Heart right ventricle (tissue), 16 donors: Measurements from ENCODE around the gene SKP2. TPM values are rescaled to one million over a fixed set of nuclear protein-coding genes. Genes with fewer than 3 reads are reported as not detected.

Experiments
- ATAC-seq, 8 donors: fragments of 200-7000 bp; cut with Tn5 transposase; one replicate each; pipeline ENCODE4 v1.9.1; 2020; ENCODE audit warnings: mild to moderate bottlenecking in 8 of 8, moderate library complexity in 8 of 8, moderate number of reproducible peaks in 1 of 8
- DNase-seq, 2 donors: peaks; one replicate each; pipeline ENCODE4 v3.0.0-alpha.2; 2020
- H3K27ac ChIP-seq, 10 donors: fragments of 200-600 bp; sonication (generic) in 2 of 10; one replicate each; pipeline versions ENCODE4 v1.5.0 to v1.8.0; 2020 to 2022; ENCODE audit warnings: mild to moderate bottlenecking in 3 of 10
- H3K27me3 ChIP-seq, 7 donors: fragments of 200-600 bp; one replicate each; pipeline ENCODE4 v1.8.0; 2021 to 2022; ENCODE audit warnings: mild to moderate bottlenecking in 2 of 7
- H3K36me3 ChIP-seq, 9 donors: fragments of 200-600 bp; sonication (generic) in 1 of 9; one replicate each; pipeline versions ENCODE4 v1.5.0 to v1.8.0; 2020 to 2022; ENCODE audit warnings: mild to moderate bottlenecking in 2 of 9
- H3K4me1 ChIP-seq, 9 donors: fragments of 200-600 bp; sonication (generic) in 1 of 9; one replicate each; pipeline versions ENCODE4 v1.5.0 to v1.8.0; 2020 to 2022; ENCODE audit warnings: mild to moderate bottlenecking in 4 of 9
- H3K4me3 ChIP-seq, 10 donors: fragments of 200-600 bp; sonication (generic) in 2 of 10; one replicate each; pipeline versions ENCODE4 v1.5.0 to v1.8.0; 2020 to 2022; ENCODE audit warnings: mild to moderate bottlenecking in 7 of 10, moderate library complexity in 2 of 10
- H3K9me3 ChIP-seq, 11 donors: fragments of 200-600 bp in 10 of 11; sonication (generic) in 2 of 11; one replicate each; pipeline versions ENCODE4 v1.5.0 to v1.8.0; 2013 to 2022; ENCODE audit warnings: mild to moderate bottlenecking in 2 of 11, control low read depth in 1 of 11, moderate library complexity in 1 of 11
- CTCF ChIP-seq, 9 donors: fragments of 200-600 bp; sonication (generic) in 2 of 9; IDR thresholded peaks; one replicate each; pipeline versions ENCODE4 v1.5.0 to v1.8.0; 2021 to 2022; ENCODE audit warnings: antibody characterized with exemption in 9 of 9, mild to moderate bottlenecking in 5 of 9, moderate library complexity in 1 of 9
- WGBS, 2 donors: extraction: QIAGEN DNeasy Blood & Tissue Kit; methylation state at CpG; one replicate each; pipeline ENCODE4 v1.1.7; 2013; ENCODE audit warnings: inconsistent platforms in 1 of 2; 5-methylcytosine and 5-hydroxymethylcytosine counted together
- intact Hi-C, 10 donors: fragments of 100-400 bp; cut with DNase I; formaldehyde crosslinking; loops; one replicate each; pipeline versions ENCODE4 v1.11.1 to v1.14.2; 2022
- polyA plus RNA-seq, 2 donors: library from polyadenylated mRNA; stranded (reverse); fragments of 200-250 nt; gene quantifications; one replicate each; pipeline ENCODE4 v1.2.3, GENCODE V29; 2013
- total RNA-seq, 10 donors: library from RNA; stranded (reverse); fragmentation: NEBNext Ultra II Directional in 3 of 10; extraction: Animal tissue kit (Norgen Biotek cat#: 25700) in 3 of 10; gene quantifications; one replicate each; pipeline versions ENCODE4 v1.2.1 to v1.2.4, GENCODE V29; 2021 to 2023
- donor health status: Arrhythmogenic right ventricular cardiomyopathy.
- donor health status: ischemic (EF 13 %, LVEDD 7.1; RV severe dilation, severe dysfunction).
- donor health status: healthy with polysubstance abuse.
- donor health status: DM: no; HTN: yes; CAD: no.
- donor health status: DM: no; HTN: no; CAD: no.
- donor health status: ischemic (EF 25% LVEDD 6.9; RV normal size, moderate dysfunction).
- donor health status: ischemic (EF 25% LVEDD 5.7; RV mildly dilated, moderate dysfunction).
- donor health status: healthy.
- donor health status: DM: yes; HTN: yes; CAD: no.
- donor health status: Ischemic cardiomyopathy.
- donor health status: ischemic (EF 35%, LVEDD 5.7; RV mildly dilated, moderate dysfunction).
- donor health status: nonischemic (EF 11% LVEDD 7.7; RV severe dilation, severe dysfunction).
- donor health status: DM: yes; HTN: yes; CAD: no.
- donor health status: PGD.
- donor health status: ischemic (EF 29% LVEDD 5.4; RV normal size, mild dysfunction).
- donor health status: nonischemic (EF 23%, LVEDD 6.1; RV moderate dilation, normal function).

The SKP2 gene
- total and polyA plus RNA-seq, 12 donors: 1.5 to 9.5 (median 5.2) TPM

- Histone ChIP-seq H3K9me3 (no peaks in the 10 kb centered on the region), H3K36me3 (peaks cover 0 to 100% (median 15%) of the 10 kb centered on the region in 9 donors), H3K27me3 (no peaks in the 10 kb centered on the region), H3K4me1 (peaks cover 0 to 31% (median 21%) of the 10 kb centered on the region in 9 donors), H3K27ac (no peak overlapping the region), H3K4me3 (no peak overlapping the region)
- TF ChIP-seq CTCF (IDR thresholded peaks at IDR 0.05): no peak
- no peak for DNase-seq
- intact Hi-C loops: no loop called here
- ATAC-seq: peak in 2 of 8 donors; percentile 11 to 16
- WGBS, 2 donors: 51 to 63% methylated on average over 2 of the region's 2 CpGs
Measured at GRCh38 chr5:36158144-36158543, 6.2 kb downstream of the SKP2 start.

DNA sequence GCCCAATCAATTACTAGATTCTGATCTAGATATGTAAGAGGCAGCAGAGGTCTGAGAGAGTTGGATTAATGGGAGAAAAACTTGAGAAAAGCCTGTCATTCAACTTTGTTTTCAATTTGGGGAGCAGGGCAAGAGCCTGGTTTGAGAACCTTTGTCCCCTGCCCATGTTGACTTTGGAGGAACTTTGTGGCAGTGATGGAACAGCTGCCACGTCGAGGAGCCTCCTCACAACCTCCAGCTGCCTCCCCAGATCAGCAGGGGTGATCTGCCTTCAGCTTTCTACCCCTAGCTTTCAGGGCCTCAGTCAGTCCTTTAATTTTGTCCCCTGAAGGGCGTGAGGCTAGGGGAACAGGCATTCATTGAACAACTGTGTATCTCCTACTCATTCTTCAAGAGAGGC lies 8.7 kb downstream of the SKP2 start:
- no peak overlapping the region for H3K27ac ChIP-seq
- no peak overlapping the region for H3K4me3 ChIP-seq
- no peaks in the 10 kb centered on the region for H3K9me3 ChIP-seq
- intact Hi-C loops: no loop called here
- DNase-seq (no peak), ATAC-seq (no peak)
- H3K27me3 ChIP-seq: no peaks in the 10 kb centered on the region
- peaks cover 0 to 17% (median 10%) of the 10 kb centered on the region in 9 donors for H3K4me1 ChIP-seq
- WGBS, 2 donors: 87 to 93% methylated on average over 3 of the region's 3 CpGs
- no peak for TF ChIP-seq CTCF (IDR thresholded peaks at IDR 0.05)
- peaks cover 0 to 100% (median 31%) of the 10 kb centered on the region in 9 donors for H3K36me3 ChIP-seq

DNA sequence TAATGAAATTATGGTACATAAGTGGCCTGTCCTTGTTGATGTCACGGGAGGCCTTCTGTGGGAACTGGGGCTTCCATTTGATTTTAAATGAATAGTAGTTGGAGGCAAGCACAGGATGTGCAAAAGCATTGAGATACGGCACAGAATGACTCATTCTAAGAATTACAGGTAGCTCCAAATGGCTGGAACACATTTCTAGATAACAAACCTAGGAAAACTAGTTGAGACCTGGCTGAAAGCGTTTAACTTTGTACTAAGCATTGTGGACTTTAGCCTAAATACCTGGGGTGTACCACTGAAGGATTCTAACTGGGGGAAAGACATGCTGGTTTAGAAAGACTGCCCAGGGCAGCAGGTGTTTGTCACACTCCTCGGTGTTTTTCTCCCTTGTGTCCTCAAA lies 9.4 kb downstream of the SKP2 start:
- Histone ChIP-seq H3K27me3 (no peaks in the 10 kb centered on the region), H3K36me3 (peaks cover 0 to 100% (median 33%) of the 10 kb centered on the region in 9 donors), H3K4me3 (no peak overlapping the region), H3K9me3 (no peaks in the 10 kb centered on the region), H3K4me1 (peaks cover 0 to 10% (median 9%) of the 10 kb centered on the region in 9 donors), H3K27ac (no peak overlapping the region)
- intact Hi-C loops: no loop called here
- ATAC-seq: no peak
- DNase-seq: no peak
- 93 to 97% methylated on average over 4 of the region's 4 CpGs for WGBS, 2 donors
- no peak for TF ChIP-seq CTCF (IDR thresholded peaks at IDR 0.05)

- no peak overlapping the region for H3K4me3 ChIP-seq
- H3K36me3 ChIP-seq: peaks cover 0 to 100% (median 43%) of the 10 kb centered on the region in 9 donors
- H3K9me3 ChIP-seq: no peaks in the 10 kb centered on the region
- H3K4me1 ChIP-seq: peaks cover 0 to 8% (median 0%) of the 10 kb centered on the region in 9 donors
- no peaks in the 10 kb centered on the region for H3K27me3 ChIP-seq
- 86 to 89% methylated on average over 9 of the region's 9 CpGs for WGBS, 2 donors
- no peak for TF ChIP-seq CTCF (IDR thresholded peaks at IDR 0.05)
- intact Hi-C loops: no loop called here
- ATAC-seq (no peak), DNase-seq (no peak)
- no peak overlapping the region for H3K27ac ChIP-seq
Measured at GRCh38 chr5:36162810-36163486, 11.0 kb downstream of the SKP2 start.
